Stimulated activated CD4-positive, alpha-beta T cell treated with anti-CD3 and anti-CD28 coated beads, Interleukin-2, amount 100 ng/mL, for 4 hours (primary cell): ENCODE data around the gene HACD2.
"Not testable (repeated sequence)": the region's sequence is repeated elsewhere in the genome, so short reads cannot be mapped to it uniquely, and the experiment has no call there.

Experiments
- DNase-seq: peaks from one replicate; pipeline ENCODE4 v3.0.0-alpha.2; 2020; ENCODE audit warnings: low read depth

Gene HACD2

DNA sequence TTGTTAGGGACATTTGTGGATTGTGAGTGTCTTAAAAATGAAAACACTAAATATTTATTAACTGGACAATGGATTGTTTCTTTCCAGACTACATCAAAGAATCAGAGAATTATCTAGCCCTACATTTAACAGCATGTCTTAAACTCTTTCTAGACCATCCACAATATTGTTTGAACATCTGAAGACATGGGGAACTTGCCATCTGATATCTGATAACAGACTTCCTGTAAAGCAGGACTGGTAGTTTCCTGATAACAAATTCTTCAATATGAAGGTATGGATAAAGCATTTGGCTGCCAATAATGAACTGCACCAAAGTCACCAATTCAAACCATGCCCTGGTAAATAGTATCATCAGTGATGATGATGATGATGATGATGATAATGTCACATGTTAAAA, 26.2 kb upstream of the HACD2 start:
- DNase-seq: no peak

DNA sequence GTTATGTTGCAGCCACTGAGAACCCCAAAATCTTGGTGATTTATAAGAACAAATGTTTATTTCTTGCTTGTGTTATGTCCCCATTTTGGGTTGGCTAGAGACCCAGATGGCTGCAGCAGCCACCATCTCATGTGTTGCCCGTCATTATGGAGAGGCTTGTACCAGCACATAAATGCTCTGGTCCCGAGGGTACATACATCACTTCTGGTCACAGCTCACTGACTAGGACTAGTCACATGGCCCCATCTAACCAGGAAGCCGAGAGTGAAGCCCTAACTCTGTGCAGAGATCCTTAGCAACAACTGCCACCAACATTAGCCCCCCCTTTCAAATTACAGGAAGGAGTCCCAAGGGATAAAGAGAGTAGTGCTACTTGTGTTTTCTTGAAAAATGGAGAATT, 25.5 kb upstream of the HACD2 start:
- no peak for DNase-seq

DNA sequence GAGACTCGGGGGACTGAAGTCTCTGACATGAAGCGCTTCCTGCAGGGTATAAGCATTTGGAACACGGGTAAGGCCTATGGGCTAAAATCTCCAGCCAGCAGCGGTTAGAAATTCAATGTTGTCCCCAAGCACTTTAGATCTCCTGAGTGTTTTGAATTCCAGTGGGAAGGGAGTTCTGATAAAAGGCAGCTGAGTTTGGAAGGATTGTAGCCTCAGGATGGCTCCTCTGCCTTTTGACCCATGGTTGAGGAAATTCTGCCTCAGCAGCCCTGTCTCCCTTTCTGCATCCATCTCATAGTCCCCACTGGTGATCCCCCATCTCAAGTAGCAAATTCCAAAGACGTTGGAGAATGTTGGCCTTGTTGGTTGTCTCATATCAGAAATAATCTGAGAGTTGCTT, 24.2 kb upstream of the HACD2 start:
- DNase-seq: no peak

DNA sequence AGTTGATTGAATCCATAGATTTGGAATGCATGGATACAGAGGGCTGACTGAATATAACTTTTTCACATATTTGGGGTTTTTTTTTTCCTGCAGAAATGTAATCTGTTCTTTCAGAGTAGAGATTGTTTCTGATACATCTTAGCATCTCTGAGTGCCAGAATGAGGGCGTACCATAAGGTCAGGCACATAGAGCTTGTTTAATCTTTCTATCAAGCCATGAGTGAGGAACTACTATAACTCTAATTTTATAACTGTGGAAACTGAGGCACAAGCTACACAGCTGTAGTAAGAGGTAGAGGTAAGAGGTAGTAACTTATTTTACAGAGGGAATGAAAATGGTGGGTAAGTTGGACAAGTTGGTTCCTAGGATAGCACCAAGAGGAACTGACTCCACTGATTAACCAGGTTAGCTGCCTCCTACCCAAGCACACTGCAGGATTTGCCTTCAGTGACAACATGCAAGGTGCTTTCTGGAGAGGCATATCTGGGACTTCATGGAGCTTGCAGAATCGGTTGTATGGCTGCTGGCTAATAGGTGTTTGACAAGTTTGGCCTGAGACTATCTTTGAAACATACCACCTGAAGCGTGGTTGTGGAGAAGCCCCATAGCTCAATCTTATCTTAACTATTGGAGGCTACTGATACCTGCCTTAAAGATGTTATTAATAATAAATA, 23.5 kb upstream of the HACD2 start:
- DNase-seq: no peak

DNA sequence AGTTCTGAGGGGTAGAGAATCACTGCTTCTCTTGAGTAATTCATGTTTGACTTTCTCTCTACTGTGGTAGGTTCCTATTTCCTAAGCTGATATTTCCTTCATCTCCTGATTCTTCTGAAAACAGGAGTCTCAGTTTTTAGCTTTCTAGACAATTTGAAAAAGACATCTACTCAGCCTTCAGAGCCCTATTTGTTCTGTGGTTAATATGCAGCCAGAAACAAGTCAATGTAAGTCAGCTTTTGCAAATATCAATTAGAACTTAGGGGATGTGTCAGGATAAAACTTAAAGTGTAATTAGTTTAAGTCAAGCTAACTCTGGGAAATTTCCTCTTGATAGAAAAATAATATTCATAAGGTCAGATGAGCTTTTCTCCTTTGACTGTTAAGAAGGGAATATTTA, 21.7 kb upstream of the HACD2 start:
- no peak for DNase-seq

DNA sequence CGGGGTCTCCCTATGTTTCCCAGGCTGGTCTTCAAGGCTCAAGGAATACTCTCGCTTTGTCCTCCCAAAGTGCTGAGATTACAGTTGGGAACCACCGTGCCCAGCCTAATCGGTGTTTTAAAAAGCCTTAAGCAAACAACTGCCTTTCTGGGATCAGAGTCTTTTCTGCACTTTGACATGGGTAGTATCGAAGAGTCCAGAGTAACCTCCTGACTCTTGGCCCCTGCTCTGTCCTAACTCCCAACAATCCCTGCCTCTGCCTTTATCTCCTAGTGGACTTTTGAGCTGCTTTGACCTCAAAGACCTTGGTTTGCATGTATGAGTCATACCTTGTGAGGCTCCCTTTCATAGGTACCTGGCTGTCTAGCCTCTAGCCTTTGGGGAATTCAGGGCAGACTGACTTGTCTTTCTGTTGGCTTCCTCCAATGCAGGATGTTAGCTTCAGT, 21.0 kb upstream of the HACD2 start:
- no peak for DNase-seq

DNA sequence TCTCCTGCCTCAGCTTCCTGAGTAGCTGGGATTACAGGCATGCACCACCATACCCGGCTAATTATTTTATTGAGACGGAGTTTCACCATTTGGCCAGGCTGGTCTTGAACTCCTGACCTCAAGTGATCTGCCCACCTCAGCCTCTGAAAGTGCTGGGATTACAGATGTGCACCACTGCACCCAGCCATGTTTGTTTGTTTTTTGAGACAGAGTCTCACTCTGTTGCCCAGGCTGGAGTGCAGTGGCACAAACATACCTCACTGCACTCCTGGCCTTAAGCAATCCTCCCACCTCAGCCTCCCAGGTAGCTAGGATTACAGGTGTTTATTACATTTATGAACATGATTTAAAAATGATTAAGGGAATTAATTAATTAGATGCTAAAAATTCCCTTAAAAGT, 18.3 kb upstream of the HACD2 start:
- DNase-seq: not testable (repeated sequence)

DNA sequence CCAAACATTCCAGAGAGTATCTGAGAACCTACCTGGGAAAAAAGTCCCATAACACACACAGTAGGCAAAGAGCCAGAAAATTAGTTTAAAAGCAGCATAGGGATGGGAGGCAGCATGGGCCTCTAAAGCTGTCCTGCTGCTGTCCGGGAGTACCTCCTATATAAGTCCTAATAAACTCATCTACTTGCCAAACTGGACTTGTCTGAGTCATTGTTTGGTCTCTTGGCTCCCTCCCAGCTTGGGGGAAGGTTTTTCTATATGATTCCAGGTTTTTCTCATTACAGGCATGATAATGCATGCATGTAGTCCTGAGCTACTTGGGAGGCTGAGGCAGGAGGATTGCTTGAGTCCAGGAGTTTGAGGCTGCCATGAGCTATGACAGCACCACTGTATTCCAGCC, 17.5 kb upstream of the HACD2 start:
- DNase-seq: no peak

DNA sequence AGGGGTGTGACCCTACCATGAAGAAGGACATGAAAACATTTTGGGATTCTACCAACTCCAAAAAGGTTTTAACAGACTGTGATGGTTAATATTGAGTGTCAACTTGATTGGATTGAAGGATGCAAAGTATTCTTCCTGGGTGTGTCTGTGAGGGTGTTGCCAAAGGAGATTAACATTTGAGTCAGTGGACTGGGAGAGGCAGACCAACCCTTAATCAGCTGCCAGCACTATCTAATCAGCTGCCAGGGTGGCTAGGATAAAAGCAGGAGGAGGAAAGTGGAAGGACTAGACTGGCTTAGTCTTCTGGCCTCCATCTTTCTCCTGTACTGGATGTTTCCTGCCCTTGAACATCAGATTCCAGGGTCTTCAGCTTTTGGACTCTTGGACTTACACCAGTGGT, 16.0 kb upstream of the HACD2 start:
- not testable (repeated sequence) for DNase-seq

DNA sequence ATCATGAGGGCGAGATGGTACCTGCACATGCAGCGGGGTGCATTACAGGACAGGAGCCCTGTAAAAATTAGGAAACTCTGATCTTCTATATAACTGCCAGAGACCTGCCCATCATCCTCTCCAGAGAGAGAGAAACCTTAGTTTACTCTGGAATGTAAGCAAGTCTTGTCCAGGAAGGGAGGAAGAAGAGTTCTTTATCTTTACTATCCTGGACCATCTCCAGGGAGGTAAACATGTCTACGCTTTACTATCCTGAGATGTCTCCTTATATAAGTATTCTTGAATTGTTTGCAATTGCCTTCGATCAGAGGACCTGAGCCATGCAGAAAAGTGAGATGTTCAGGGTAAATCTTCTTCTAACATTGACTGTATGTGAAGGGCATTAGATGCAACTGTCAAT, 12.7 kb upstream of the HACD2 start:
- DNase-seq: no peak

DNA sequence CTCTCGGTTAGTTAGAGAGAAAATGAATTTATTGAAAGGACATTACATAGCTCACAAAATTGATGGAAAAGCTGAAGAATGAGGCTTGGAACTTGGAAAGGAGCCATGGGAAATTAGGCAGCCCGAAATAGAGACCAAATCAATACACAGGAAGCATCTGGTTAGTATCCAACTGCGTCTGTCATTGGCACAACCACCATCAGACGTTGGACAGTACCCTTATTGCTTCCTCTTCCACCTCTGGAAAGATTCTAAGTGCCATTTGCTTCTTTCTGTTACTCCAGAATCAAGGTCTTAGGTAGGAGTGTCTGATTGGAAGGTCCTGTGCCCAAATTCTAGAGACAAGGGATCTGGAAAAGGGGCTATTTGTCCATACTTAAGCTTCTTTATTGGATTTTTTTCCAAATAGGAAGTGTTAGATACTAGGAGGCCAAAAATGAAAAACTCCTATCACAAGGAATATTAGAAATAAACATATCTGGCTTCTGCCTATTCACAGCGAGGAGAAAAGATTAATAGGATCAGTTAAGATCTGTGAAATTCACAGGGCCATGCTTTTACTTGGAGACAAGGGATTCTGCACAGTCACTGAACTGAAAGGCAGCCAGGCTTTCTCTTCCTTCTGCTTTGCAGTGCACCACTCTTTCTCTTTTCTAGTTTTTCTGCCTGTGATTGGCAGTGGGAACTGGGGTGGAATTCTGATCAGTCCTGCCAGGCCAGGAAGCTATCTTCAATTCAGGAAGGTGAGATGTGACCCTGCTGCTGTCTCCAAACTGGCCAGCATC, 10.7 kb upstream of the HACD2 start:
- no peak for DNase-seq

DNA sequence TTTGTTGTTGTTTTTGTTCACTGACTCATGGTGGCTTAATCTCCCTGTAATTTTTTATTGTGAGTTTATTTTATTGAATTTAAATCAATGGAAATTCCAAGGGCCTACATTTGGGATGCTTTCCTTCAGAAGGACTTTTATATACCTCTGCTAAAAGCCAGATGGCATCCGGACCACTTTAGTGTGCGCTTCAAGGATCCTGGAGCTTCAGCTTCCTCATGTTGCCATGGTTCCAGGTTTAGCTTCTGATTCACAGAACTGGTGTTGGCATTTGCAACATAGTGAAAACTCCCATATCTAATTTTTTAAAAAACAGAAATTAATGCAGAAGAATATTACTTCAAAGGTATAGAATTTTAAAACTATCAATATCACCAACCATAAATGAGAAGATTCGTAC, 8.5 kb upstream of the HACD2 start:
- no peak for DNase-seq

DNA sequence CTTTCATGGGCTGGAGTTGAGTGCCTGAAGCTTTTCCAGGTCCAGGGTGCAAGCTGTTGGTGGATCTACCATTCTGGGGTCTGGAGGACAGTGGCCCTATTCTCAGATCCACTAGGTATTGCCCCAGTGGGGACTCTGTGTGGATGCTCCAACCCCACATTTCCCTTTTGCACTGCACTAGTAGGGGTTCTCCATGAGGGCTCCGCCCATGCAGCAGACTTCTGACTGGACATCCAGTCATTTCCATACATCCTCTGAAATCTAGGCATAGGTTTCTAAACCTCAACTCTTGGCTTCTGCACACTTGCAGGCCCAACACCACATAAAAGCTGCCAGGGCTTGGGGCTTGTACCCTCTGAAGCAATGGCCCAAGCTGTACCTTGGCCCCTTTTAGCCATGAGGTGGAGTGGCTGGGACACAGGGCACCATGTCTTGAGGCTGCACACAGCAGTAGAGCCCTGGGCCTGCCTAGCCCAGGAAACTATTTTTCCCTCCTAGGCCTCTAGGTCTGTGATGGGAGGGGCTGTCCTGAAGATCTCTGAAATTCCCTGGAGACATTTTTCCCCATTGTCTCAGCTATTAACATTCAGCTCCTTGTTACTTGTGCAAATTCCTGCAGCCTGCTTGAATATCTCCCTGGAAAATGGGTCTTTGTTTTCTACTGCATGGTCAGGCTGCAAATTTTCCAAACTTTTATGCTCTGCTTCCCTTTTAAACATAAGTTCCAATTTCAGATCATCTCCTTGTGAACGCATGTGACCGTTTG, 6.0 kb upstream of the HACD2 start:
- no peak for DNase-seq

DNA sequence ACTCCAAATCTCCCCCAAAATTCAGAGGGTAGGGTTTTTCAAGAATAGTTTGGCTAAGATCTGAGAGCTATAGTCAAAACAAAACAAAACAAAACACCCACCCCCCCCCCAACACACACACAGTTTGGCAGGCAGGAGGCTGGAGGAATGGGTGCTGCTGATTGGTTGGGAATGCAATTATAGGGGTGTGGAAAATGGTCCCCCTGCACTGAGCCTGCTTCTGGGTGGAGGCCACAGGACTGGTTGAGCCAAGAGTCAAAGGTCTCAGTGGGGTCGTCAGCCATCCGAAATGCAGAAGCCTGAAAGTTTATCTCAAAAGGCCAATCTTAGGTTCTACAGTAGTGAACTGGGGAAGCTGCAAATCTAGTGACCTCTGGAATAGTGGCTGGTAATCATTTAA, 2.5 kb upstream of the HACD2 start:
- DNase-seq: no peak

DNA sequence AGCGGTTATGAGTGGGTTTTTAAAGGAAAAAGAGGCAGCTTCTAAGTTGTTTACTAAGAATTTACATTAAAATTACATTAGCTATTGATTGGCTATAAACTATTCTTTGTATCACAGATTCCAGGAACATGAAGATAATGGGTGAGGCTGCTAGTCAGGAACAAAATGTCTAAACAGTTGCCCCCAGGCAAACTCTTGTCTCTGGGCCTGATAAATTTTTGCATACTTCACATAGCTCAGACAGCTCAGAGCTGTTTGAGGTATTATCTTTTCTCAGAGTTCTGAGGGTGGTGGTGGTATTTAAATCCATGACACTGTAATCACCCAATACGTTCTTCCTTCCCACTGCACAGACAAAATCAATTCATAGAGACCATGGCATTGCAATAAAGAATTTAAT, 2.1 kb upstream of the HACD2 start:
- no peak for DNase-seq

DNA sequence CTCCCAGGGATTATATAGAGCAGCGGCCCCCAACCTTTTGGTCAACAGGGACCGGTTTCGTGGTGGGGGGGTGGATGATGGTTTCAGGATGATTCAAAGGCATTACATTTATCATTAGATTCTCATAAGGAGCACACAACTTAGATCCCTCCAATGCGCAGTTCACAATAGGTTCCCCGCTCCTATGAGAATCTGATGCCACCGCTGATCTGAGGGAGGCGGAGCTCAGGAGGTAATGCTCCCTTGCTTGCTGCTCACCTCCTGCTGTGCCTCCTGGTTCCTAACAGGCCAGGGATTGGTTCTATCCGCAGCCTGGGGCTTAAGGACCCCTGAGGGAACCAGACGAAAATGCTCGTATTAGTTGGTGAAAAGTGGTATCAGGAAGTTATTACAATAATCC, 1.3 kb upstream of the HACD2 start:
- peak; percentile 13 for DNase-seq

DNA sequence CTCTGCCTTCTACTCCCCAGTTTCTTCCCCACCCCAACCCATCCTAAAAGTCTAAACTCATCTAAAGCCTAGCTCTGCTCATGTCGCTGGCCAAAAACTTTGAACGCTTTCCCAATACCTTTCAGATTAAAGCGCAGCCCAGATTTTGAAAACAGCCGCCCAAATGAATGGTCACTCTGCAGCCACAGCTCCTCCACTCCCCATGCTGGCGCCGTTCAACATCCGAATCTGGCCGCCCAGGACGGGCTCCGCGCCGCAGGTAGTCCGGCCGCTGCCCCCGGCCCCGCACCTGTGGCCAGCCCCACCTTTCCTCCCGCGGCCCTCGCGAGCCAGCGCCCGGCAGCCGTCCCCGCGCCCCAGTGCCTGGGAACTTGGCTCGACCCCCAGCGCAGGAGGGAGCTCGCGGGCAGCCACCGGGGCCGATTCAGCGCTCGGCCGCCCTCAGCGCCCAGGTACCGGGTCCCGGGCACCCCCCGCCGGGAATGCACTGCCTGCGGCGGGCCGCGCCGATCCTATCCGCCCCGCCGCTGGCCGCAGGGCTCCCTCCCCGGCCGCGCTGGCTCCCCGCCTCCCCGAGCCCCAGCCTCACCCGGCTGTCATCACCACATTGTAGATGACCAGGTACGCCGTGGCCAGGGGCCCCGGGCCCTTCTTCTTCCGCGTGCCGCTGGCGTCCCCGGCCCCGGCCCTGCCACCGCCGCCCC, 417 bp downstream of the HACD2 start:
- peak; percentile 19 for DNase-seq

DNA sequence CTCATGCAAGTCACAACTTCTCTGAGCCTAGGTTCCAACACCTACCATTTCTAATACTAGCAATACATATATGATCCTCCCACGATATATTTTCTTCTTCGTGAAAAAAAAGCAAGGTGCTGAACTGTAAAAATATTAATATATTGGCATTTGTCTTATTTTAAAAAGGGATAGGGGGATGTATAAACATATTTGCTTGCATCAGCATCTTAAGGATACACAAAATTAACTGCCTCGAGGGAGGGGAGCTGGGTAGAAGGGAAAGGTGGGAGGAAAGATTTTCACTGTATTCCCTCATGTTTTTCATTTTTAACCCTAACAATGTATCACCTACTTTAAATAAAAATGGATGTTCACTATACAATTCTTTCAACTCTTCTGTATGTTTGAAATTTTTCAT, 1.3 kb downstream of the HACD2 start:
- no peak for DNase-seq

DNA sequence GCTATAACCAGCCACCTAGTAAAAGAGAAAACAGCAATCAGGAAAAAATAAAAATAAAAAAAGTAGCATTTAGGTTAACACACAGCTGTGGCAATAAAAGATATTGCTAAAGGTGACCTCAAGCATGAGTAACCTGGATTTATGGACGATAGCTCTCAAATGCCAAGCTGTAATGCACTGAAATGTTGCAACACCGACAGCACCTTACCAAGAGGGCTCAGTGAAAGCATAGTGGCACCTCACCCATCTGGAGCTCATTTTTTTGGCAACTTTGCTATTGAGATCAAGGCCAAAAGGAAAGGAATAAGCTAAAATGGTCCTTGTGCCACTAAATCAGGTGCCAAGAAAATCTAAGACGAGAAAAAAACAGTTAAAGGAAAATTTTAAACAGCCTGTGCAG, 2.5 kb downstream of the HACD2 start:
- no peak for DNase-seq

DNA sequence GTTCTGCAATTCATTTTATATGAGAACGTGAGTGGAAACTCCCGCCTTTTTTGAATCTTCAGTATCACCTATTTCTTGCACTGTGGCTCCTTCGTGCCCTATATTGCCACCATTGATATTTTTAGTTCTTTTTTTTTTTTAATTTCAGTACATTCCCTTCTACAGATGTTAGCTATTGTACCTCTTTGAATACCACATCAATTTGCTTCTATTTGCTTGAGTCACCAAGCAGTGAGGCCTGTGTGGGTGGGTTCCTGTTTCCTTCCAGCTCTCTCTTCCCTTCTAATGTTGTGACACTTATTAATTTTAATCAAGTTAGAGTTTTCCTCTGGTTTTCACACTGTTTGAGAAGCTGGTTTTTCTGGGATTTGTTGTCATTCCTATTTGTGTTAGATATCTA, 8.7 kb downstream of the HACD2 start:
- no peak for DNase-seq

DNA sequence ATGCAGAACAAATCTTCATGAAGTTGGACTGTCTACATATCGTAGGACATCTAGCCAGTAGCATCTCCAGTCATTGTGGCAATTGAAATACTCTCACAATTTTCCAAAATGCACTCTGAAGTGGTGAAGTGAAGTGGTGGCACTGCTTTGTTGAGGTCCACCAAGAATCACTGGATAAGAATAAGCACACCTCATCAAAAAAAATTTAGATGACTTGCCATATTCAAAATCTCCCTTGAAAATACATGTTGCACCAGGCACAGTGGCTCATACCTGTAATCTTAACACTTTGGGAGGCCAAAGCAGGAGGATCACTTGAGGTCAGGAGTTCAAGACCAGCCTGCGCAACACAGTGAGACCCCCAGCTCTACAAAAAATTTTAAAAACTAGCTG, 12.9 kb downstream of the HACD2 start:
- DNase-seq: no peak

DNA sequence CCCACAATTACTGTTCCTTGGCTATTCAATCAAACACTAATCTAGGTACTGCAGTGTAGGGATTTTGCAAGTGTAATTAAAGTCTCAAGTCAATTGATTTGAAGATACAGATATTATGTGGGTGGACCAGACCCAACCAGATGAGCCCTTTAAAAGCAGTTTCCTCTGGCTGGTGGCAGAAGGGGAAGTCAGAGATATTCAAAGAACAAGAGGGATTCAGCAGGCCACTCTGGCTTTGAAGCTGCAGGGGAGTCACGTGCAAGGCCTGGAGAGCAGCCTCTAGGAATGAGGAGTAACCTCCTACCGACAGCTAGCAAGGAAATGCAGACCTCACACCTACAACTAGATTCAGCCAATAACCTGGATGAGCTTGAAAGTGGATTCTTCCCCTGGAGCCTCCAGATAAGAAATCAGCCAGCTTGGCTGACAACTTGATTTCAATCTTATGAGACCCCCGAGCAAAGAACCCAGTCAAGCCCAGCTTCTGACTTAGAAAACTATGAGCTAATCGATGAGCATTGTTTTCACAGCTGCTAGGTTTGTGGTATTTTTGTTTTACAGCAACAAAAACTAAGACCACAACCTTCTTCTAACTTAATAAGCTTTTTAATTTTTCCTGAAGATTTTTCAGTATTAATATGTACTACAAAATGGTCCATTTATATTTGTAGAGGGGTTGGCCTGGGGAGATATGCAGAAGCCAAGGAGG, 13.4 kb downstream of the HACD2 start:
- DNase-seq: no peak
